GM03348 (cell line): ENCODE data around the gene ETS2.

Source experiments
- DNase-seq: peaks from one replicate; pipeline ENCODE4 v3.0.0; 2012; ENCODE audit warnings: low spot score

The ETS2 gene

GRCh38 chr21:38777531-38777930 lies 28.2 kb upstream of the ETS2 start:
- DNase-seq: no peak

GRCh38 chr21:38780879-38781278 lies 24.9 kb upstream of the ETS2 start:
- DNase-seq: no peak

DNA sequence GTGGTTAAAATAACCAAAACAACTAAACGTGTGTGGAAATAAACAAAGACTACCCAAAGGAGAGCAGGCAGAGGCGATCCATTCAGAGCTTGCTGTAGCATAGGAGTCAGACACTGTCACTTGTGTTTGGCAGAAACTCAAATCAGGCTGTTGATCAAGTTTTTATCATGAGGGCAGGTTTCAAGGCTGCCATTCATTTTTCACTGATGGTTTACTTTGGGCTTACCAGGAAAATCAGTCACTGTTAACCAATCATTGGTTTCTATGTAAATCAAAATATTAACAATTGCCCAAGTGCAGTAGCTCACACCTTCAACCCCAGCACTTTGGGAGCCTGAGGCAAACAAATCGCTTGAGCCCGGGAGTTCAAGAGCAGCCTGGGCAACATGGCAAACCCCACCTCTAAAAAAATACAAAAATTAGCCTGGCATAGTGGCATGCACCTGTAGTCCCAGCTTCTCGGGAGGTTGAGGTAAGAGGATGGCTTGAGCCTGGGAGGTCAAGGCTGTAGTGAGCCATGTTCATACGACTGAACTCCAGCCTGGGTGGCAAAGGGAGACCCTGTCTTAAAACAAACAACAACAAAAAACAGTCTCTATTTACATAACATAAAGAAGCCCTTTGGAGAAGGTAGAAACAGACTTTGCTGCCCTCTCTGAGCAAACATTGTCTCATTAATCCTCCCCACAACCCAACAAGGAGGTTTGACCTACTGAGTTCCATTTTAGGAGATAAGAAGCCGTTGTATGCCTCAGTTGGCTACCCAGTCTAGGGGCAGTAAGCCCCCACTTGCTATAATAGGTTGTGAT lies 21.1 kb upstream of the ETS2 start:
- no peak for DNase-seq

- DNase-seq: no peak
Measured at GRCh38 chr21:38785483-38785882, 20.2 kb upstream of the ETS2 start.

- DNase-seq: no peak
Measured at GRCh38 chr21:38787016-38787415, 18.7 kb upstream of the ETS2 start.

GRCh38 chr21:38787461-38788274 lies 18.1 kb upstream of the ETS2 start:
- peak; percentile 45 for DNase-seq

GRCh38 chr21:38788275-38788905 lies 17.3 kb upstream of the ETS2 start:
- DNase-seq: peak; percentile 55

- DNase-seq: no peak
Measured at GRCh38 chr21:38789275-38789674, 16.5 kb upstream of the ETS2 start.

GRCh38 chr21:38790059-38790458 lies 15.7 kb upstream of the ETS2 start:
- no peak for DNase-seq

GRCh38 chr21:38790961-38791360 lies 14.8 kb upstream of the ETS2 start:
- no peak for DNase-seq

GRCh38 chr21:38792676-38793459 lies 12.9 kb upstream of the ETS2 start:
- DNase-seq: no peak

DNA sequence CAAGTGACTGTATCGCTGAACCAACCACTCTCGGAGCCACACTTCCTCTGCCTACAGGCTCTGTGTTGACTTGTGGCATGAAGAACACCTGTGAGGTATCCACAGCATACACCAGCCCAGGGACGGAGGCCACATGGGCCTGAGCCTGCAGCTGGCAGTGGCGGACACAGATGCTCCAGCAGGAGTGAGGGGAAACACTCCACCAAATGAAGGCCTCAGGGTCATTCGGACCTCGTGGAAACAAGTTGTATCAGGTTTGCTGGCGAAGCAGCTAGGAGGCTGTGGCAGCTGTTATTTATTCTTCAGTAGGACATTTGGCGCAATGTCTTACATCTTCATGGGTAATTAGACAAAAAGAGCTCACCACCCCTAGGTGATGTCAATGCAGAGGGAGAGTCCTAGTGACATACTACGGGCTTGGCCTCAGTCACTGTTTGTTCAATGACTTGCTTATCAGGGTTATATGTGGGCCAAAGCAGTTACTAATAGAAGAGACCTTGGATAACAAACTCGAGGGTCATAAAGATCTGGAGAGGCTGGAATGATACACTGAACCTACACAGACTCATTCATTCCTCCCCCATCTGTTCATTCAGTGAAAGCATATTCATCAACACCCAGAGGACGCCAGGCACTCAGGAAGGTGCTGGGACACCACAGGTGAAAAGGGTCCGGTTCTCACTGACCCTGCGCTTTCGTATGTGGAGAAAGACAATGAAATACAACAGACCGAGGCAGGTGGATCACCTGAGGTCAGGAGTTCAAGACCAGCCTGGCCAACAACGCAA lies 11.6 kb upstream of the ETS2 start:
- DNase-seq: no peak

DNA sequence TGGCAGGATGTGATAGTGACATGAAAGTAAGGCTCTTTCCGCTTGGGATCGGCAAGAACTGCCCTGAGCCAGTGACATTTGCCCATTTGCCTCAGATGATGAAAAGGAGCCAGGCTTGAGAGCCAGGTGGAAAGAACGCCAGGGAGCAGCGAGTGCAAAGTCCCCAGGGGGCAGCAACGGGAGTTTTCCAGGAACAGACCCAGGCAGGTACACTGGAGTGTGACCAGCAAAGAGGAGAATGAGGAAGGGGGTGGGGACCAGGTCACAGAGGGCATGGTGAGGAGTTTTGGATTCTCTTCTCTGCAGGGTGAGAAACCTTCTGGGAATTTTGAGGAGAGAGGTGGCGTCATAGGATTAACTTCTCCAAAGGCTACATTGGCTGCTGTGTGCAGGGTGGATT lies 10.8 kb upstream of the ETS2 start:
- DNase-seq: no peak

GRCh38 chr21:38795475-38795874 lies 10.3 kb upstream of the ETS2 start:
- no peak for DNase-seq

GRCh38 chr21:38796424-38796823 lies 9.3 kb upstream of the ETS2 start:
- no peak for DNase-seq

- no peak for DNase-seq
Measured at GRCh38 chr21:38797470-38797869, 8.3 kb upstream of the ETS2 start.

GRCh38 chr21:38798081-38798480 lies 7.6 kb upstream of the ETS2 start:
- DNase-seq: no peak

DNA sequence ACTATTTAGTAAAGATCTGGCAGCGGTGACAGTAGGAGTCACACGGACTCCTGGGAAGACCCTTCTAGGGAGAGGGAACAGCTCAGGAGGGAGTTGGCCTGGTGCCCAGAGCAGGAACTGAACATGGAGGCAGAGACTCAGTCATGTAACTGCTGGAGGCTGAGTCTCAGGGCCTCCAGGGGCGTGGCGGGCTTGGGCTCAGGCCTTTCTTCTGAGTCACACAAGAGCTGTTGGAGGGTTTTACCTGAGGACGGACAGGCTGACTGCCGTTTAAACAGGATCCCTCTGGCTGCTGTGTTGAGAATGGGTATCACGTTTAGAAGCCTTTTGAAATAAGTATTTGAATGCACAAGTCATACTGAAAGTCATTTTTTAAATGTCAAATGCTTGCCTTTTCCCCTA lies 7.2 kb upstream of the ETS2 start:
- no peak for DNase-seq

DNA sequence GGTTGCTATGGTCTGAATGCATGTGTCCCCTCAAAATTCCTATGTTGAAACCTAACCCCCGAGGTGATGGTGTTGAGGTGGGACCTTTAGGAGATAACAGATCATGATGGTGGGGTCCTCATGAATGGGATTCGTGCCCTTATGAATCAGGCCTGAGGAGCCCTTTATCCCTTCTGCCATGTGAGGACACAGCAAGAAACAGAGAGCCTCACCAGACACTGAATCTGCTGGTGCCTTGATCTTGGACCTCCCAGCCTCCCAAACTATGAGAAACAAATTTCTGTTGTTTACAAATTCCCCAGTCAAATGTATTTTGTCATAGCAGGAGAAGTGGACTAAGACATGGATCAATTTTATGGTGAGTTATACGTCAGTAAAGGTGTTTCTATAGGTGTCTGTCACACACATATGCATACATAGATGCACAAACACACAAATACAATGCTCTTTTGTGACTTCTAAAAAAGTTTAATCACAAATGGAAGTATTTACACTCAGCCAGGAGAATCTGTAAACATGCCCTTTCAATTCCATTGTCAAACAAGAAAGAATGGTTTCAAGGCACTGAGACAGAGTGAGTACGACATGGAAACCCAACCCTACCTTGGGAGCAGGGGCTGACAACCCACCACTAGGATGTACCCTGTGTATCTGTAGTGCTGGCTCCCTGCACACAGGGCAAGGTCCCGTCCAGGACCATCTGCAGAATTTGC lies 5.5 kb upstream of the ETS2 start:
- DNase-seq: no peak

DNA sequence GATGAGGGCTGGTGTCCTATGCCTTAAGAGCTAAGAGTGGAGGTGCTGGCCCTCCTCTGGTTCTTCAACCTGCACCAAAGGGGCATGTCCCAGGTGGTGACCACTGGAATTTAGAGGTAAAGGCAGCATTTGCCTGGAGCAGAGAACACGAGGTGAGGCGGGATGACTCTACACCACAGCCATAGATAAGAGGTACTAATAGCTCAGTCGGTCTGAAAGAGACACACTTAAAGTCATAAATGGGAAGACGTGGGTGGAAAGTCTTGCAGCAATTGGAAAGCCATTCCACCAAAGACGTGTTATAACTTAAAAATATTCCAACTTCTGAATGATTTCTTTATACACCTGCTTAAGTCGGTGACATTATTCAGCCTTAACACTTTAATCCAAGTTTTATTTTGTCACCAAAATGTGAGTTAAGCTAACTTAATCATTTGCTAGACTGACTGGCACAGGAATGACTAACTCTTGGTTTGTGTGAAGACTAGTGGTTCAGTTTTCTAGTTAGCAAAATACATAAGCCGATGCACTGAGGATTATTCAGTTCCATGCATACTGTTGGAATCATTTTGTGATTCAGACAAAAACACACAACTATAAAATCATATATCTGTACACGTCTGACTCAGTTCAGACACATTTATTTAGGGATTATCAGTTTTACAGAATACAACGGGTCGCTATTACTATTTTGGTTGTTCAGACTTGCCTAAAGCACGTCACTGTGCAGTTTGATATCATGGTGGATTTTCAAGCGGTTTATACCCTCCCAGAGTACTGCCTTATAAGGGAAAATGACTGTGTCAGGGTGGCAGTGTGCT lies 4.6 kb upstream of the ETS2 start:
- DNase-seq: no peak
